Esophagus muscularis mucosa (tissue), 4 donors: ENCODE measurements around the gene ZNF333. TPM values are rescaled to one million over a fixed set of nuclear protein-coding genes. Genes with fewer than 3 reads are reported as not detected.

Experiments
- DNase-seq: peaks from one replicate; pipeline ENCODE4 v3.0.0-alpha.2; 2017; ENCODE audit errors: extremely low spot score
- H3K27ac ChIP-seq, 4 donors: fragments of 200-600 bp; sonication (generic); replicated peaks in 1 of 4; 1 replicate in 3 of 4; 2 replicates in 1 of 4; pipeline ENCODE4 v1.5.1; 2016 to 2019; ENCODE audit warnings: mild to moderate bottlenecking in 1 of 4
- H3K27me3 ChIP-seq, 4 donors: fragments of 200-600 bp; sonication (generic); one replicate each; pipeline versions ENCODE4 v1.5.1 to v1.6.0; 2016 to 2019
- H3K36me3 ChIP-seq, 4 donors: fragments of 200-600 bp; sonication (generic); one replicate each; pipeline ENCODE4 v1.5.1; 2016 to 2019
- H3K4me1 ChIP-seq, 4 donors: fragments of 200-600 bp; sonication (generic); one replicate each; pipeline ENCODE4 v1.5.1; 2016 to 2019
- H3K4me3 ChIP-seq, 4 donors: fragments of 200-600 bp; sonication (generic); 1 replicate in 2 of 4; 2 replicates in 2 of 4; pipeline ENCODE4 v1.5.1; 2016 to 2019; ENCODE audit warnings: mild to moderate bottlenecking in 4 of 4, moderate library complexity in 1 of 4
- H3K9me3 ChIP-seq, 4 donors: fragments of 200-600 bp; sonication (generic); 1 replicate in 3 of 4; 2 replicates in 1 of 4; pipeline ENCODE4 v1.5.1; 2016 to 2019
- EP300 ChIP-seq: sonication (generic); formaldehyde crosslinking; IDR thresholded peaks from one replicate; pipeline ENCODE4 v1.6.1; 2017; ENCODE audit warnings: antibody characterized with exemption
- POLR2A ChIP-seq: fragments of 450-650 bp; IDR thresholded peaks from one replicate; pipeline ENCODE4 v1.6.1; 2017; ENCODE audit warnings: antibody characterized with exemption, moderate library complexity, mild to moderate bottlenecking, low read depth
- POLR2AphosphoS5 ChIP-seq, 2 donors: sonication (generic); formaldehyde crosslinking; IDR thresholded peaks; one replicate each; pipeline ENCODE4 v1.6.1; 2017; ENCODE audit warnings: antibody characterized with exemption in 2 of 2
- WGBS: methylation state at CpG from one replicate; pipeline ENCODE4 v1.1.5; 2018; 5-methylcytosine and 5-hydroxymethylcytosine counted together
- intact Hi-C: fragments of 100-400 bp; cut with DNase I; formaldehyde crosslinking; loops from one replicate; pipeline ENCODE4 v1.15.1; 2023
- total RNA-seq, 4 donors: library from RNA; depleted of rRNA; stranded (reverse); fragments of >200 nt; gene quantifications; one replicate each; pipeline versions ENCODE4 v1.1.0 to v1.2.1, GENCODE V29; 2016
- TF ChIP-seq, protein P1 (sequence below), 3 experiments: fragments of 200-600 bp in 2 of 3; fragments of 450-650 bp in 1 of 3; sonication (generic) in 2 of 3; IDR thresholded peaks; one replicate each; pipeline ENCODE4 v1.5.1; 2017 to 2019; ENCODE audit warnings: antibody characterized with exemption in 3 of 3, mild to moderate bottlenecking in 2 of 3, moderate library complexity in 1 of 3

ZNF333 gene
- total RNA-seq, 4 donors from 2014 or later: 14.5 to 32.9 (median 25.4) TPM

DNA sequence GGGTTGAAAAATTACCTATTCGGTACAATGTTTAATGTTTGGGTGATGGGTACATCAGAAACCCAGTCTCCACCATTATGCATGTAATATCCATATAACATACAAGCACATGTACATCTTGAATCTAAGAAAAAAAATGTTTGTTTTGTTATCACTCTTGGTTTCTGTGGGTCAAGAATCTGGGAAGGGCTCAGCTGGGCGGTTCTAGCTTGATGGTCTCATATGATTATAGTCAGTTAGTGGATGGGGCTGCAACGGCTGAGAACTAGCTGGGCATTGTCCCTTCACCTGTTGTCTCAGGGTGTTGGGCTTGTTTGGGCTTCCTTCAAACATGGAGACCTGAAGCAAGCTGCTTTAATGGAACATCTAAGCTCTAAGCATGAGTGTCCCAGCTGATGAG, 19.9 kb upstream of the ZNF333 start:
- H3K27me3 ChIP-seq: peaks cover 0 to 46% (median under 1%) of the 10 kb centered on the region in 4 donors
- intact Hi-C loops: no loop called here
- DNase-seq: no peak
- H3K4me3 ChIP-seq: no peak overlapping the region
- 83% methylated on average over 3 of the region's 3 CpGs for WGBS
- H3K27ac ChIP-seq: no peak overlapping the region
- TF ChIP-seq, protein P1, sequence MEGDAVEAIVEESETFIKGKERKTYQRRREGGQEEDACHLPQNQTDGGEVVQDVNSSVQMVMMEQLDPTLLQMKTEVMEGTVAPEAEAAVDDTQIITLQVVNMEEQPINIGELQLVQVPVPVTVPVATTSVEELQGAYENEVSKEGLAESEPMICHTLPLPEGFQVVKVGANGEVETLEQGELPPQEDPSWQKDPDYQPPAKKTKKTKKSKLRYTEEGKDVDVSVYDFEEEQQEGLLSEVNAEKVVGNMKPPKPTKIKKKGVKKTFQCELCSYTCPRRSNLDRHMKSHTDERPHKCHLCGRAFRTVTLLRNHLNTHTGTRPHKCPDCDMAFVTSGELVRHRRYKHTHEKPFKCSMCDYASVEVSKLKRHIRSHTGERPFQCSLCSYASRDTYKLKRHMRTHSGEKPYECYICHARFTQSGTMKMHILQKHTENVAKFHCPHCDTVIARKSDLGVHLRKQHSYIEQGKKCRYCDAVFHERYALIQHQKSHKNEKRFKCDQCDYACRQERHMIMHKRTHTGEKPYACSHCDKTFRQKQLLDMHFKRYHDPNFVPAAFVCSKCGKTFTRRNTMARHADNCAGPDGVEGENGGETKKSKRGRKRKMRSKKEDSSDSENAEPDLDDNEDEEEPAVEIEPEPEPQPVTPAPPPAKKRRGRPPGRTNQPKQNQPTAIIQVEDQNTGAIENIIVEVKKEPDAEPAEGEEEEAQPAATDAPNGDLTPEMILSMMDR (IDR thresholded peaks at IDR 0.05): no peak
- TF ChIP-seq POLR2AphosphoS5 (IDR thresholded peaks at IDR 0.05) (no peak), POLR2A (no peak)
- H3K9me3 ChIP-seq: peaks cover 0 to 13% (median 6%) of the 10 kb centered on the region in 4 donors
- no peaks in the 10 kb centered on the region for H3K4me1 ChIP-seq
- no peaks in the 10 kb centered on the region for H3K36me3 ChIP-seq

DNA sequence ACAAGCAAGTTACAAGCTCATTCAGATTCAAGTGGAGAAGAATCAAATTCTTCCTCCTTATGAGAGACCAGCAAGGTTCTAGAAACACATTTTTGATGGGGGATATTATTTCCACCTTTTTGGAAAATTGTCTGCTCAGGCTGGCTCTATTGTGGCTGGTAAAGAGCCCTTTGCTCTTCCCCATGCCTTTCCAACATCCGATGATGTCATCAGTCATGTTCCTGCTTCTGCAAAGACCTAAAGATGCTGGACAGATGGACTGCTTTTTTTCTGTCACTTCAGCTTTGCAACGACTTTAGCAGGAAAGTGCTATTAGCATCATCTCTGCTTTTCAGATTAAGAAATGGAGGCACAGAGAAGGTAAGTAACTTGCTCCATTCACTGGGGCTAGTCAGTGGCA, 19.4 kb upstream of the ZNF333 start:
- H3K27ac ChIP-seq: no peak overlapping the region
- peaks cover 0 to 49% (median 2%) of the 10 kb centered on the region in 4 donors for H3K27me3 ChIP-seq

DNA sequence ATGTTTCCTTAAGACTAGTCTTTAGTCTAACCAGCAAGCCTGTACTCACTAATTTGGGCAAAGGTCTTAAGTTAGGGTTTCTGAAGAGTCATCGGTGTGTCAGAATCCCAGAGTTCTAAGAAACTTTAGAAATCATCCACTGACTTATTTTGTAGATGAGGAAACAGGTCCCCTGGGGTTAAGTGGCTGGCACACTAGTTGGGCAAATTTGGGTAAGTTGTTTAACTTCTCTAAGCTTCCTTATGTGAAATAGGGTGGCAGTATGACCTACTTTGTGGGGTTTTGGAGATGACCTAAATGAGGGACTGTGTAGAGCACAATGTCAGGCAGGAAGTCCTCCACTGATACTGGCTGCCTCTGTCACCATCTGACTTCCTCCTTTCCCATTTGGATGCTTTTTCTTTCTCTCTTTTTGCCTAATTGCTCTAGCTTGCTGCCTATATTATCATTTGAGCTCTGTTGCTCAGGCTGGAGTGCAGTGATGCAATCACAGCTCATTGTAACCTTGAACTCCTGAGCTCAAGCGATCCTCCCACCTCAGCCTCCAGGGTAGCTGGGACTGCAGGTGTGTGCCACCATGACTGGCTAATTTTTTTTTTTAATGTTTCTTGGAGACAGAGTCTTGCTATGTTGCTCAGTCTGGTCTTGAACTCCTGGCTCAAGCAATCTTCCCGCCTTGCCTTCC, 17.5 kb upstream of the ZNF333 start:
- DNase-seq: no peak
- Histone ChIP-seq H3K27me3 (peaks cover 0 to 58% (median 2%) of the 10 kb centered on the region in 4 donors), H3K27ac (no peak overlapping the region), H3K4me3 (no peak overlapping the region), H3K36me3 (no peaks in the 10 kb centered on the region), H3K4me1 (no peaks in the 10 kb centered on the region), H3K9me3 (peaks cover 0 to 13% (median 6%) of the 10 kb centered on the region in 4 donors)
- intact Hi-C loops: no loop called here
- WGBS: 82% methylated on average over 3 of the region's 3 CpGs
- no peak for TF ChIP-seq POLR2AphosphoS5 (IDR thresholded peaks at IDR 0.05)
- TF ChIP-seq, protein P1 (IDR thresholded peaks at IDR 0.05): no peak
- no peak for TF ChIP-seq EP300
- no peak for TF ChIP-seq POLR2A

More for the DNA sequence above, 19.4 kb upstream of the ZNF333 start:
- H3K4me1 ChIP-seq: no peaks in the 10 kb centered on the region
- TF ChIP-seq, protein P1 (IDR thresholded peaks at IDR 0.05): no peak
- TF ChIP-seq POLR2AphosphoS5 (IDR thresholded peaks at IDR 0.05): no peak
- no peak for TF ChIP-seq POLR2A
- TF ChIP-seq EP300: no peak
- DNase-seq: no peak
- 65% methylated on average over 2 of the region's 2 CpGs for WGBS
- H3K9me3 ChIP-seq: peaks cover 0 to 13% (median 6%) of the 10 kb centered on the region in 4 donors
- intact Hi-C loops: no loop called here
- no peak overlapping the region for H3K4me3 ChIP-seq
- no peaks in the 10 kb centered on the region for H3K36me3 ChIP-seq

DNA sequence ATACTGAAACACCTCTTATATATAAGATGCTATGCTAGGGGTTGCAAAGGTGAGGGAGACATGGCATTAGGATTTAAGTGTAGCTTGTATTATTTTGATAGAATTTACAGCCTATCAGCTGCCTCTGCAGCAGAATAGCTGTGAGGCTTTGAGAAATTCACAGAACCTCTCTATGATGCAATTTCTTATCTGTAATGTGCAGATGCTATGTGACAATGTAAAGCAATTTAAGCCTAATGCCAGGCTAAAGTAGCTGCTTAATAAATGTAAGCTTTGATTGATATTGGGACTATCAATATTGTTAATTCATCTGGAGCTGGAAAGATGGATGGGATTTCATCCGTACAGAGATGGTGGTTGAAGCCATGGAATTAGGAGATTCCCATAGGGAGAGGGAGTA, 16.8 kb upstream of the ZNF333 start:
- Histone ChIP-seq H3K36me3 (no peaks in the 10 kb centered on the region), H3K9me3 (peaks cover 0 to 13% (median 6%) of the 10 kb centered on the region in 4 donors), H3K4me1 (no peaks in the 10 kb centered on the region), H3K27ac (no peak overlapping the region), H3K4me3 (no peak overlapping the region), H3K27me3 (peaks cover 0 to 51% (median 2%) of the 10 kb centered on the region in 4 donors)
- WGBS: 78% methylated on average over 1 of the region's 1 CpG
- DNase-seq: no peak
- no peak for TF ChIP-seq POLR2A
- TF ChIP-seq POLR2AphosphoS5 (IDR thresholded peaks at IDR 0.05): no peak
- TF ChIP-seq, protein P1 (IDR thresholded peaks at IDR 0.05): no peak
- TF ChIP-seq EP300: no peak
- intact Hi-C loops: no loop called here
